MV-4-11 (cell line): ENCODE measurements around the gene UROD.
A peak's percentile ranks its signal among the peaks of the same experiment; 100 is the strongest.
"Not testable (repeated sequence)": the region's sequence is repeated elsewhere in the genome, so short reads cannot be mapped to it uniquely, and the experiment has no call there.

Source experiments
- DNase-seq: peaks from one replicate; lab custom pipeline; 2025; lab: John Stamatoyannopoulos, UW

Gene UROD

GRCh38 chr1:45040297-45040696 lies 28.2 kb downstream of the UROD start:
- DNase-seq: no peak

- DNase-seq: no peak
Observed at GRCh38 chr1:45043094-45043493, 31.0 kb downstream of the UROD start.

DNA sequence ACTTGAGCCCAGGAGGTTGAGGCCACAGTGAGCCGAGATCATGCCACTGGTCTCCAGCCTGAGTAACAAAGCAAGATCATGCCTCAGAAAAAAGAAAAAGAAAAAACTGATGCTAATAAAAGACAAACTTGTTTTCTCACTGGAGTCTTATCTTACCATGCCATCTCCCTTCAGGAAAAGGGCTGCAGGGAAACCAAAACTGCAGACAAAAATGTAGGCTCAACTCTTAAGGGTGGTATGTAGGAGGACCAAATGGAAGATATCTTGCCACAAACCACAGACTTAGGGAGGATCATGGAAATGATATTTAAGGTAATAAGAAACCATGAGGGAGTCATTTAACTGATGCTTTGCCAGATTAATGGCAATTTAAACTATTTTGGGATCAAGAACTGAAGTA lies 32.9 kb downstream of the UROD start:
- DNase-seq: no peak

- DNase-seq: peak; percentile 70
Observed at GRCh38 chr1:45047032-45047431, 35.0 kb downstream of the UROD start.

GRCh38 chr1:45051005-45051772 lies 39.1 kb downstream of the UROD start:
- no peak for DNase-seq

- no peak for DNase-seq
Observed at GRCh38 chr1:45057542-45057941, 45.5 kb downstream of the UROD start.

- DNase-seq: no peak
Observed at GRCh38 chr1:45059829-45060228, 47.8 kb downstream of the UROD start.

DNA sequence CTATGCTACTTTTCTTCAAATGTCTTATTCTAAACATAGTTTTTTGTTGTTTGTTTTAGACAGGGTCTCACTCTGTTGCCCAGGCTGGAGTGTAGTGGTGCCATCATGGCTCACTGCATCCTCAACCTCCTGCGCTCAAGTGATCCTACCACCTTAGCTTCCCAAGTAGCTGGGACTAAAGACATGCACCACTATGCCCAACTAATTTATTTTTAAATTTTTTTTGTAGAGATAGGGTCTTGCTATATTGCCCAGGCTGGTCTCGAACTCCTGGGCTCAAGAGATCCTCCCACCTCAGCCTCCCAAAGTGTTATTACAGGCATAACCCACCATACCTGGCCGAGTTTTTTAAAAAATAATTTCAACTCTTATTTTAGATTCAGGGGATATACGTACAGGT lies 50.4 kb downstream of the UROD start:
- not testable (repeated sequence) for DNase-seq

DNA sequence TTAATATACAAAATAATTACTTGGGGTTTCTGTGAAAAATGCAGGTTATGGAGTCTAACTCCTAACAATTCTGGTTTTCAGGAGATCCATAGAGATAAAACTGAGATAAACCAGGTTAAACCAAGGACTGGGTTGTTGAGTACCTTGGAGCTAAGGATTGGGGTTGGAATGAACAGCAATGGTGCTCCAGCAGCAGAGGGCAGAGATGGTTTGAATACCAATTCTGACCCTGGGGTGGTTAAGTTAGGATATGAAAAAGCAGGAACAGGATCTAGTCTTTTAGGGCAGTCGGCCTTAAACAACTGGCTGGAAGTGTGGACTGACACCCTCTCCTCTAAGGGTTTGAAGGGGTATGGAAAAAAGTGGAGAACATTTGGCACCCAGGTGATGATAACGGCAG lies 53.0 kb downstream of the UROD start:
- DNase-seq: no peak
